HuH-7.5 (cell line): Measurements from ENCODE around the gene OR5B2.
"Not testable (repeated sequence)": the region's sequence is repeated elsewhere in the genome, so short reads cannot be mapped to it uniquely, and the experiment has no call there.

Experiments
- DNase-seq: peaks from one replicate; pipeline ENCODE4 v3.0.0; 2011; ENCODE audit warnings: low spot score

The OR5B2 gene

DNA sequence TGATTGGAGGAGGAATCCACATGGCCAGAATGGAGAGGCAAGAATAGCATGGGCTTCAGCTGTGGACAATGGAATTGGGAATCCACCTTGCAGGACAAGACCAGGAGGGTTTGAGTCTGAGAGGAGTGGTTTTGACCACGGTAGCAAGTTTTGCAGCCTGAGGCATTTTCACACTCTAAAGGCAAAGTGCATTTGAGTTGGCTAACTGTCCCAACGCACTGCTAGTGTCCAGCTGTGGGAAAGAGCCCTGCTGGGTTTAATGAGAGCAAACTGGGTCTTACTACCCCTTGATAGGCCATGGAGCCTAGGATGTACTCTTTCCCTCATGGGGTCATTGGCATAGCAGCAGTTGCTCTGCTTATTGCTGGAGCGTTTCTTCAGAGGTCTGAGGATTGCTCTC lies at the start of gene OR5B2:
TSS of gene OR5B2 (minus strand) at position 101 of the 400 bp plus-strand sequence. CDS start 4,860 bp downstream, outside the sequence.
- DNase-seq: no peak

DNA sequence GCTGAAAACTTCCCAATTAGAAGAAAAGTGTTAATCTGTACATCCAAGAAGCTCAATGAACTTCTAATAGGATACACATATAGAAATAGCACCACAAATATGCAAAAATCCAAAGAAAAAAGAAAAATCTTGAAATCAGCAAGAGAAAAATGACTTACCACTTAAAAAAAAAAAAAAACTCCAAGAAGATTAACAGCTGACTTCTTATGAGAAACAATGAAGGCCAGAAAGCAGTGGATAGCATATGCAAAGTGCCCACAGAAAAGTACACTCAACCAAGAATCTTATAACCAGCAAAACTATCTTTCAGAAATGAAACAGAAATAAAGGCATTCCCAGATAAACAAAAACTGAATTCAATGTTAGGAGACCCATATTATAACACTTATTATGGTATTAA lies 44.0 kb upstream of the OR5B2 start:
- no peak for DNase-seq

DNA sequence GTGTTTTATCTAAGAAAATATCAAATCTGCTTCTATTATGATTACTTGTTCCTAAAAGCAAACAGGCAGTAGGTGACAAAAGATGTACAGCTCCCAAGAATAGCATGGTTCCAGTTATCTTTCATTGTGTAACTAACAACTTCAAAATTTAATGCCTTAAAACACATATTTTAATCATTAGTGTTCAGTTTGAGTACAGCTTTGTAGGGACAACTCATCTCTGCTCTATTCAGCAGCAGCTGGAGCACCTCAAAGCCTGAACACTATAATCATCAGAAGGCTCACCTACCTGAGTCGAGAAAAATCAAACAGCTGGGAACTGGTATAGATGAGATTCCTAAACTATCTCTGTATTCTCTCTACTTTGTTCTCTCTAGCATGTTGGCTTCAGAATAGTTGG lies 38.4 kb upstream of the OR5B2 start:
- no peak for DNase-seq

DNA sequence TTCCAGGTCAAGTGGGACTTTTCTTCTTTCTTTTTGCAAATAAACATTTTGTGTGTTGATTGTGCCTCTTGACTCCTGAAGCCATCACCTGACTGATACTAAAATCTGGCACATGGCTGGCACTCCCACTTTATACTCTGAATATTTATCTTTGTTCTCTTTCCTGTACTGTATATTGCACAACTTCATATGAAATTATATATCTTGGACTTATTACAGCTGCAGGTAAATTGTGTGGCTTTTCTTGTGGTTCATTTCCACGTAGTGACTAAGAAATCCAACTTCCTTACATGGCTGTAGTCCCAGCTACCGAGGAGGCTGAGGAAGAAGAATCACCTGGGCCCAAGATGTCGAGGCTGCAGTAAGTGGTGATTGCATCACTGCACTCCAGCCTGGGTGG lies 37.8 kb upstream of the OR5B2 start:
- no peak for DNase-seq

DNA sequence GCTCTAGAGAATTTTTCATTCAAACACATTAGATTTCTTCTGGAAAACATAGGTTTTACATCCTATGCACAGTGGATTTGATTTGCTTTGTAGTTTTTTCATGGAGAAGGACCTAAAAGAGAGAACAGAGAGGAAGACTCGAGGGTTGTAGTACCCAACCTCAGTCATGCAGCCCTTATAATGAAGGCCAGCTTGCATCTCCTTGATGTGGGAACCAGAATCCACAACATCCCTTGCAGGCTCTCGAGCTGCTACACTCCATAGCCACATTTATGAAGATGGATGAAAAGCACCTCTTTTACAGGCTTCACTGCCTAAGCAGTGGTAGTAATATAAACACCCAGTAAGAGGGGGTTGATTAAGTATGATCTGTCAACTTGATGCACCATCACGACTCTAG lies 23.7 kb upstream of the OR5B2 start:
- DNase-seq: no peak

DNA sequence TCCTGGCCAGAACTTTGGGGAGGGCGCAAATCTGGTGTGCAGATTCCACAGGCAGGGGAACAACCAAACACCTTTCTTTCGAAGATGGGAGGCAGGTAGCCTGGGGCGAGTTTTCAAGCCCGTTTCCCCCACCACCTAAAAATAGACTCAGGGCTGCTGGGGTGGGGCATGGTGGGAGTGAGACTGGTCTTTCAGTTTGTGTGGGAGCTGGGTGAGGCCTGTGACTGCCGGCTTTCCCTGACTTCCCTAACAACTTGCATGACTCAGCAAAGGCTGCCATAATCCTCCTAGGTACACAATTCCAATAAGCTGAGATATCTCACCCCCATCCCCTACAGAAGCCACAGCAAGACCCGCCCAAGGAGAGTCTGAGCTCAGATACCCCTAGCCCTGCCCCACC lies 18.4 kb upstream of the OR5B2 start:
- DNase-seq: no peak

DNA sequence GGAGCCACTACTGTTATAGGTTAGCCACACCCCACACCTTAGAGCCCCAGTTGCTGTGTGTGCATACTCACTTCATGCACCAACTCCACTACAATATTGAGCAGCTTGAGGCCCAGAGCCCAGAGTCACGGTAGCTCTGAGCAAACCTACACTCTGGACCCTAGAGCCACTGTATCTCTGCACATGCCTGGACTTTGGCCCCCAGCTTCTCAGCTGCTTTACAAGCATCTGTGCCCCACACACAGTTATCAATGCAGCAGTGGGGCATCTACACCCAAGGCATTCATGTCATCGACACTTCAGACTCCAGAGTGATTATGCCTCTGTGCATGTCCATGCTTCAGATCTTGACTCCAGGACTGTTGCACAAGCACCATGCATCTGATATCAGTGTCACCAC lies 16.4 kb upstream of the OR5B2 start:
- no peak for DNase-seq

DNA sequence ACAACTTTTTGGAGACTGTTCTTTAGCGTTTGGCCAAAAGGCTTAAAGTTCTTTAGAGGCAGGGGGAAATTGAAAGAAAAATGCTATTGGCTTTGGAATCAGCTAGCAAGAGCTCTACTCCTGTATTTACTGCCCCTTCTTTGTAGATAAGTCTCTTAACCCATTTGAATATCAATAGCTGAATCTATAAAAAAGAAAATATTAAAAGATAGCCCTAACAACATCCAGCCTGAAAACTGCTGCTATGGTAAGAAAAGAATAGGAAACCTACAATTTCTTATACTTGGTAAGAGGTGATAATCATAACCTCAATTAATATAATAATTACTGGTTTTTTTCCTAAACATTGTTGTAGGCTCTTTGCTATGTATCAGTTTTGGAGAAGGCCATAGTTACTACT lies 14.2 kb upstream of the OR5B2 start, which contains the start of gene OR5B12:
TSS of gene OR5B12 (minus strand) at position 101 of the 400 bp plus-strand sequence. CDS start 2,085 bp downstream, outside the sequence.
- DNase-seq: no peak

DNA sequence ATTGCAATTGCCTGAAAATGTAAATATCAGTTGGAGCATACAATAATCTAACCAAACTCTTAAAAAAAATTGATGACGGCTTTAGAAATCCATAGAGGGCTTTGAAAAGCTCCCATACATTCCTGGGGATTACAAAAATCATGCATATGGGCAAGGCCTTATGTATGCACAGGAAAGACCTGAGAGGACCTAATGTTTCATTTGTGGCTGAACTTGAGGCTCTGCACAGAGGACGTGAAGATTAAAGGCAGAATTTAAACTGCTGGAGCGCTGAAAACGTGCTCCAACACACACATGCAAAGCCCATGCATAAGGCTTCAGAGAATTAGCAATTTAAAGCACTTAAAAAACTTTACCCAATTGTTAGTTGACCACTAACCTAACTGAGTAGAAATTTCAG lies 10.6 kb upstream of the OR5B2 start:
- no peak for DNase-seq

DNA sequence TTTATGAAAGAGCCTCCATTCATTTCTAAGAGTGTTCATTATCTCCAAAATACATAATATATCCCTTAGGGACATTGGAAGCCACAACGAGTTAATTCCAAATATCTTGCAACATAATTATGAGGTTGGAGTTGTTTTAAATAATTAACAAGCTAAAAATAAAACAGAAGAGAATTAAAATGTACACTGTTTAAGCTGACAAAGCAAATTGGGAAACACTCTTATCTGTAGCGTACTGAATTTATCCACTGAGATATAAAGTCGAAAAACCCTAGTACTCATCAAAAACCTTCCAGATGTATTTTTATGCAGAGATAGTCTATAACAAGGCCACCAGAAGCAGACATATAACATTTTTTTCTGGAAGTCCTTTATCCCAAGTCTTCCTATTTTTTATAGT lies 6.3 kb upstream of the OR5B2 start:
- DNase-seq: no peak

DNA sequence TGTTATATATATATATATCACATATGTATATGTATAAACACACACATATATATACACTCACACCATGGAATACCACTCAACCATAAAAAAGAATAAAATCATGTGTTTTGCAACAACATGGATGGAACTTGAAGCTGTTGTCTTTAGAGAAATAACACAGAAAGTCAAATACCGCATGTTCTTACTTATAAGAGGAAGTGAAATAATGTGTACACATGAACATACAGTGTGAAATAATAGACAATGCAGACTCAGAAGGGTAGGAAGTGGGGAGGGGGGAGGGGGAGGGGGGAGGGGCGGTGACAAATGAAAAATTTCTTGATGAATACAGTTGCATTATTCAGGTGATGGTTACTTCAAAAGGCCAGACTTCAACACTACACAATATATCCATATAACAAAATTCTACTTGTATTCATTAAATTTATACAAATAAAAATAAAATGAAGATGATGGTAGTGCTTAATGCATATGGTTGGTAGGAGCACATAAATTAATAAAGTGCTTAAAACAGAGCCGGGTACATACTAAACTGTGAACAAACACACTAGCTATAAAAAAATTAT lies 5.8 kb upstream of the OR5B2 start:
- no peak for DNase-seq

DNA sequence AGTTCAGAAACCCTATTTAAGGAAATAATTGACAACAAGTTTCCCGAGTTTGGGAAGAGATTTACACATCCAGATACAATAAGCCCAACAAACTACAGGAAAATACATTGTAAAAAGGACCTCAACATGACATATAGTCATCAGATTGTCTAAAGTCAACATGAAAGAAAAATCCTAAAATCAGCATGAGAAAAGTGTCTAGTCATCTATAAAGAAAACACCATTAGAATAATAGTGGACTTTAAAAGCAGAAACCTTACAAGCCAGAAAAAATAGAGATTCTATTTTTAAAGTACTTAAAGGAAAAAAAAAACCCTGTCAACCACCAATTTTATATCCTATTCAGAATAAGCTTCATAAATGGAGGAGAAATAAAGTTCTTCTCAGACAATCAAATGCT lies 1.4 kb upstream of the OR5B2 start:
- no peak for DNase-seq

DNA sequence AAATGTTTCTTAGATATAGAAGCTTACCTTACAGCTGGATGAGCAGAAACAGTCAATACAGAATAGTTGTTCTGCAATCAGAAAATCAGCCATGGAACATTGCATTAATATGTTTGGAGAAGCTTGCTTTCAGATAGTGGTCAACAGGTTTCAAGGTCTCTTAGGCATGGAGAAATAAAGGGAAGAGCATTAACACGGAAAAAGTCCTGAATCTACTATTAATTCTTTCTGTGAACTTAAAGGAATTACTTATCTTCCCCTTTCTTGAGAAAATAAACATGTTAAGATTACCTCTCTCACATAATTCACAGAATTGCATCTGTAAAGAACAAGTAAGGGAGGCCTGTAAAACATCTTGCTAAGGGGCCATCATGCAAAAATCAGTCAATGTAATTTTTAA lies 21.1 kb downstream of the OR5B2 start, which contains the start of gene OR5B3:
TSS of gene OR5B3 (minus strand) at position 101 of the 400 bp plus-strand sequence. CDS start 3,465 bp downstream, outside the sequence.
- no peak for DNase-seq

DNA sequence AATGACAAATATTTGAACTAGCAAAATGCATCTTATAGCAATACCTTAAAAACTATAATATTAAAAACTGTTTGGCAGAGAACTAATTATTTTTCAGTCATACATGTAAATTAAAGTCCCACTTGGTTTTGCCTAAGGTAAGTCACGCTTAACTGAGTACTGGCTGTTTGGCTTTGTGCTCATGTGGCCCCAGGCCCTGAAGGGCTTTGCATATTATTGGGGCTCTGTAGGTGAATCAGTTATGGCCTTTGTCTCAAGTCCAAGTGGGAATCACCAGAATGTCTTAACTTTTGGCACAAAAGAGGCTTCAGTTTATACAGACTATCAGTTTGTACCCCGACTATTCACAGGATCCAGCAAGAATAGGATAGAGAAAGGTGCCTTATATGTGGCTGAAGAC lies 28.3 kb downstream of the OR5B2 start:
- DNase-seq: not testable (repeated sequence)

DNA sequence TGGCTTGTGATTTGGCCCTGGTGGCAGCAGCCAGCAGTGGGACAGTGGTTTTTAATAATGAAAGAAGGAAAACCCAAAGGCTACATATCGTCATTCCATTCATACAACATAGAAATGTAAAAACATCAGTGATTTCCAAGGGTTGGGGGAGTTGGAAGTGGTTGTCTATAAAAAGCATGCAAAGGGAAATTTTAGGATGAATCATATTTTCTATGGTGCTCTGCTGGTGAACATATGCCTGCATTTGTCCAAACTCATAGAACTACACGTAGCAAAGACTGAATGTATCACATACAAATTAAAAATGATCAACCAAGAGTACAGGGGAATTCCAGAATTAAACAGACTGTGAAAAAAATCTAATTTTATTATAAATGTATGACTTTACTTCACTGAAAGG lies 32.3 kb downstream of the OR5B2 start:
- no peak for DNase-seq

DNA sequence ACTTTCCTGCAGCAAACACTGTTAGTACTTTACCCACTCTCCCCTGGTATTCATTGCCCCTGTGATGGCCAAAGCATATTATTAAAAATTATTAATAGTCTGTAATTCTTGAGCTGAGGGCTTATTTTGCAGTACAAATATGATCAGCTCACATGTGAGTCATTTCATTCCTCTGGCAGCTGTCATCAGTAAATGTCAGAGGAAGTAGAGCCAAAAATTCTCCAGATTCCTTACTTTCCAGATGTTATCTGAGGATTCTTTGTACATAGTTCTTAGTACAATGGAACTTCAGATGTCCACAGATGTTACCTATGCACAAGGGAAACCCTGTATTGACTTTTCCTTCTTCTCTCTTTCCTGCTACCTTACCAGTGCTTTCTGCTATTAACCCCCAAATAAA lies 33.7 kb downstream of the OR5B2 start:
- DNase-seq: no peak

DNA sequence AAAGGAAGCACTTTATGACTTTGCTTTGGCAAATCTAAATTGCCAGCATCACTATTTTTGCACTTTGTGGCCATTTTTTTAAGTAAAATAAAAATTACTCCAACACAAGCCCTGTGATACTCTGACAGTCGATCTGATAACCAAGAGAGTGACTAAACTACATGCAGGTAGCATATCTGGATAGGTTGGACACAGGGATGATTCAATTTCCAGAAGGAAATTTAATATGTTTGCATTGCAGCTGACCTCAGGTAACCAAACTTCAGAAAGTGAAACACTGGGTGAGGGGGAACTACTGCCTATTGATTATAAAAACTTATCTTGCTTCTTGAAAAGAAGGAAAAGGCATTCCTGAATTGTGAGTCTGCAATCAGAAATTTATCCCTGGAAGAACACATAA lies 35.2 kb downstream of the OR5B2 start:
- no peak for DNase-seq

DNA sequence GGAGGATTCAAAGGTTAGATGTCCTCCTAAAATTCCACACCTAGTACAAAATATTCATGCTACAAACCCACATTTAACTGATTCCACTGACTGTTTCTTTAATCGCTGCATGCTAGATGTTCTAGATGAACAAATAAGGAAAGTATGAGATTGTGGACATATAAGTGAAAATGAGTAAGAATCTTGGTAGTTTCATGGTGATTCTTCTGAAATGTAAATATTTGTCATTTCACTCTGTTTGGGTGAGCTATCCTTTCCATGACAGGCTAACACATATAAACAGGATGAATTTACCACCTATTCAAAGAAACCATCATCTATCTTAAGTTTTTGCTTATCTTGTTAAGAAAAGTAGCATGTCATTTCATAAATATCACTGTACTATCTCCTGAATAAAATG lies 36.0 kb downstream of the OR5B2 start:
- no peak for DNase-seq

DNA sequence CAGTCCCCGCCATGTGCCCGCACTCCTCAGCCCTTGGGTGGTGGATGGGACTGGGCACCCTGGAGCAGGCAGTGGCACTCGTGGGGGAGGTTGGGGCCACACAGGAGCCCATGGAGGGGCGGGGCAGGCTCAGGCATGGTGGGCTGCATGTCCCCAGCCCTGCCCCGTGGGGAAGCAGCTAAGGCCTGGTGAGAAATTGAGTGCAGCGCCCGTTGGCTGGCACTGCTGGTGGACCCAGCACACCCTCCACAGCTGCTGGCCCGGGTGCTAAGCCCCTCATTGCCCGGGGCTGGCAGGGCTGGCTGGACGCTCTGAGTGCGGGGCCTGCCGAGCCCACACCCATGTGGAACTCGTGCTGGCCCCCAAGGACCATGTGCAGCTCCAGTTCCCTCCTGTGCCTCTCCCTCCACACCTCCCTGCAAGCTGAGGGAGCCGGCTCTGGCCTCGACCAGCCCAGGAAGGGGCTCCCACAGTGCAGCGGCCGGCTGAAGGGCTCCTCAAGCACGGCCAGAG lies 37.3 kb downstream of the OR5B2 start:
- no peak for DNase-seq
